BLaER1 (cell line): ENCODE results near the gene WDFY2.

ENCODE experiments used
- H3K27ac ChIP-seq: shearing (Covaris generic); formaldehyde crosslinking; 2 replicates; pipeline ENCODE4 v1.8.1; 2022
- H3K27me3 ChIP-seq: shearing (Covaris generic); formaldehyde crosslinking; 2 replicates; pipeline ENCODE4 v1.8.1; 2022
- H3K36me3 ChIP-seq: shearing (Covaris generic); formaldehyde crosslinking; 2 replicates; pipeline ENCODE4 v1.8.1; 2022
- H3K4me1 ChIP-seq: shearing (Covaris generic); formaldehyde crosslinking; 2 replicates; pipeline ENCODE4 v1.8.1; 2022
- H3K4me2 ChIP-seq: shearing (Covaris generic); formaldehyde crosslinking; 2 replicates; pipeline ENCODE4 v1.8.1; 2022
- H3K4me3 ChIP-seq: shearing (Covaris generic); formaldehyde crosslinking; 2 replicates; pipeline ENCODE4 v1.8.1; 2022
- H3K9ac ChIP-seq: shearing (Covaris generic); formaldehyde crosslinking; 2 replicates; pipeline ENCODE4 v1.8.1; 2022
- H3K9me3 ChIP-seq: shearing (Covaris generic); formaldehyde crosslinking; 2 replicates; pipeline ENCODE4 v1.8.1; 2022
- H4K20me1 ChIP-seq: shearing (Covaris generic); formaldehyde crosslinking; 2 replicates; pipeline ENCODE4 v1.8.1; 2022
- Cebpa-rat ChIP-seq: shearing (Covaris generic); IDR thresholded peaks from 2 replicates; pipeline ENCODE4 v1.8.1; 2022

Gene WDFY2

DNA sequence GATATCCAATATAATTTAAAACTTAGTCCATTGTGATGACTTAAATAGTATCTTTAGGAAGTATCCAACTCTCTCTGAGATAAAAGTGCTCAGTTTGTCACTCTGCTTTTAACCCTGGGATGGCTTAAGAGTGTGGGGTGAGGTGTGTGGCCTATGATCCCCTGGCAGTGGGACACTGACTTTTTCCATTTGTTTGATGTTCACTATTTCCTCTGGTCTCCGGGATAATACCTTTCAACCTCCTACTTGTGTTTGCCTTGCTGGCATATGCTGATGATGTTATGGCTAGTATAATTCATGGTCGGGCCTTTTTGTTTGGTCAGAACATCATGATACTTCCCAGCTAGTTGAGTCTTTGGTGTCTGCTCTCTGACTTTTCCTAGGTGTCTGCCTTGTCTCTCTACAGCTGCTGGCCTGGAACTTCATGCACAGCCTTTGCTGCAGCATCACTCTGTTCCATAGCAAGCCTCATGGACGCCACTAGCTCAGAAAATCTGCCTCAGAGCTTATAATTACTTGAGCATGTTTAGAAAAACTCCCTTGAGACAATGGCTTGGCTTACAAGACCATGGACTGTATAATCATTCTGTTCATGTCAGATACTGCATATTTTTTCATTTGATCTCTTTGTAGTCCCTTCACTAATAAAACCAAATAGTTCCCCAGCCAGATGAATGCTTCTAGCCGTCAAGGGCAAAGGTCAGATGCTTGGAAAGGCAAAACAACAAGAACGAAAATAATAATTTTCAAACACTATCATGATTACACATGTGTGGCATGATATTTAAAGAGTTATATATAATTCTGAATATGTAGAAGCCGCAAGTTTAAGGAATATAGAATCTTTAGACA lies 75.2 kb downstream of the WDFY2 start:
- Histone ChIP-seq H3K36me3 (0 out of 2 replicates have a peak, but pooled peaks cover 10% of the 10 kb centered on the region), H3K4me3 (no peak overlapping the region), H3K4me1 (peaks cover 12% of the 10 kb centered on the region), H3K9ac (no peak overlapping the region), H3K9me3 (peaks cover 20% of the 10 kb centered on the region), H3K27ac (no peak overlapping the region), H3K4me2 (no peak overlapping the region), H3K27me3 (no peaks in the 10 kb centered on the region), H4K20me1 (no peaks in the 10 kb centered on the region; the same call in 1 of the 2 replicates)
- no peak for TF ChIP-seq Cebpa-rat

DNA sequence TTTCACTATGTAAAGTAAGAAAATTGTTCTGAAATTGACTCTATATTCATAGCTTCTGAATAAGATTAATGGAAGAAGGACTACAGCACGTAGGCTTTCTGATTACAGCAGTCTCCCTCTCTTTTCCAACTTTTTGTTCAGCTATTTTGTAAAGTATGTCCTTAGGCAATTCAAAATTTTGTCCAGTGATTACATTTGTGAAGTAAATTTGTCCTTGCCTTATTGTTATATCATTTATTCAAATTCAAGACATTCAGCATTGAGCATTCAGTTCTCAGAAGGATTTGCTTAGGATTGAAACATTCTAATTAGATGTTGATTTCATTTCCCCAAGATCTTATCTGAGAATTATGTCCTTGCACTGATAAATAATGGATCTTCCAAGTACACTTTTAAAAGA lies 76.6 kb downstream of the WDFY2 start:
- no peak overlapping the region for H3K4me3 ChIP-seq
- peaks cover 14% of the 10 kb centered on the region for H3K4me1 ChIP-seq
- peaks cover 13% of the 10 kb centered on the region; the same call in 1 of the 2 replicates for H3K9me3 ChIP-seq
- H3K9ac ChIP-seq: no peak overlapping the region
- H3K27ac ChIP-seq: no peak overlapping the region
- TF ChIP-seq Cebpa-rat: no peak
- H3K4me2 ChIP-seq: no peak overlapping the region
- no peaks in the 10 kb centered on the region for H3K27me3 ChIP-seq
- 0 out of 2 replicates have a peak, but pooled peaks cover 10% of the 10 kb centered on the region for H3K36me3 ChIP-seq
- no peaks in the 10 kb centered on the region; the same call in 1 of the 2 replicates for H4K20me1 ChIP-seq

DNA sequence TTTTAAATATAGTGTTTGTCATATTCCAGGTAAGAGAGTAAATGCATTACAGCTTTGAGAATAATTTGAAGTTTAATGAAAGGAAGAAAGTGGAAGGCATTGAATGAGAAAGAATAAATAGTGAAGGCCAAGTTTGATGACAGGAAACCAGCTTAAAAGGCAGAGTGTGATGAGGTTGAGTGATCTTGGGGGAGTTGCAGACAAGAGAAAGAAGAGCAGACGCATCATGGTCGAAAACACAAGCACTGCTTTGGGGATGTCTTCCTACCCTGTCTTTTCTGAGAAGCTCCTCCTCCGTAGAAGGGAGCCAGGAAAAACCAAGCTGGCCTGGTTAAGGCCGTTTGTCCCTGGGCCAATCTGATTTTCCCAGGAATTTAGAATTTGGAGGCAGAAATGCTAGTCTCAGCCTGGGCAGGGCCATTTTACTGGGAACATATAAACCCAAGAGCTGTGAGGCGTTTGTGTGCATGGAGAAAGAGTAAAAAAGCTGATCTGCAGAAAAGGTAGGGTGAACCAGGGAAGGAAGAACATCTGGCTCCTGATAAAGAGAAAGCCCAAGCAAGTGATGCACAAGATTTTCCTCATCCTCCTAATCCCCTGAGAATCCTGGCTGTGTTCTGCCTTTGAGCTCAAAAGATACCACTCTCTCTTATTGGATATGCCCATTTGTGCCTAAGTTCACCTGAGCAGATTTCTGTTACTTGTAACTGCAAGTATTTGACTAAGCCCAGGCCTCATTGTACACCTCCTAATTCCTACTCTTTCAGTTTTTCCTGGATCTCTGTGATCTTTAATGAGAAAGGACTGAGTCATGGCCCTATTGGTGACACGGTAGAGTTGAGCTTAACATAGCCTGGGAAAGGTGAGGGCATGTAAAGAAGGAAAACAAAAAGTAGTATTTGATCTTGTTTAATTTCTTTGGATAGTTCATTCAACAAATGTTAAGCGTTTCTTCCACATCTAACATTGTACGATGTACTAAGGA lies 80.0 kb downstream of the WDFY2 start:
- Histone ChIP-seq H3K4me3 (no peak overlapping the region), H3K9ac (no peak overlapping the region), H3K9me3 (no peaks in the 10 kb centered on the region), H3K4me1 (peaks cover 14% of the 10 kb centered on the region), H3K27ac (no peak overlapping the region), H3K36me3 (0 out of 2 replicates have a peak, but pooled peaks cover 10% of the 10 kb centered on the region), H4K20me1 (no peaks in the 10 kb centered on the region; the same call in 1 of the 2 replicates), H3K4me2 (peak overlapping the region; percentile 59), H3K27me3 (no peaks in the 10 kb centered on the region)
- TF ChIP-seq Cebpa-rat: no peak

DNA sequence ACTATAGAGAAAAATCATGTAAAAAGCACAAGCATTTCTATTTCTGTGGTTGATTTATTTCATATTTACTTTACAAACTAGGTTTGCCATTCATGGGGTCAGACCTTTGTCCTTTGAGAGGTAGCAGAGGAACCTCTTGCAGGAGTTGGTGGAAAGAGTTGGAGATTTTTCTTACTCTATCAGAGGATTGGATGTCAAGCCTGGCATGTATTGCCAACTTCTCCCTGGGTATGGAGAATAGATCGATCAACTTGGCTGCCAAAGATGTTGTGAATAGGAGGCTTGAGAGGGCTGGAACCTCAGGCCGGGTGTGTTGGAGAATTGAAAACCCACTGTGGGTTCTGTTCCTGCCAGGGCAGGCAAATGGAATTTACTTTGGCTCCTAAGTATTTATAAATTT lies 81.2 kb downstream of the WDFY2 start:
- no peaks in the 10 kb centered on the region; the same call in 1 of the 2 replicates for H4K20me1 ChIP-seq
- no peak overlapping the region for H3K4me2 ChIP-seq
- no peak overlapping the region for H3K27ac ChIP-seq
- no peaks in the 10 kb centered on the region for H3K9me3 ChIP-seq
- H3K4me1 ChIP-seq: peaks cover 23% of the 10 kb centered on the region
- H3K9ac ChIP-seq: no peak overlapping the region
- no peak for TF ChIP-seq Cebpa-rat
- H3K36me3 ChIP-seq: 0 out of 2 replicates have a peak, but pooled peaks cover 10% of the 10 kb centered on the region
- no peaks in the 10 kb centered on the region for H3K27me3 ChIP-seq
- H3K4me3 ChIP-seq: no peak overlapping the region

DNA sequence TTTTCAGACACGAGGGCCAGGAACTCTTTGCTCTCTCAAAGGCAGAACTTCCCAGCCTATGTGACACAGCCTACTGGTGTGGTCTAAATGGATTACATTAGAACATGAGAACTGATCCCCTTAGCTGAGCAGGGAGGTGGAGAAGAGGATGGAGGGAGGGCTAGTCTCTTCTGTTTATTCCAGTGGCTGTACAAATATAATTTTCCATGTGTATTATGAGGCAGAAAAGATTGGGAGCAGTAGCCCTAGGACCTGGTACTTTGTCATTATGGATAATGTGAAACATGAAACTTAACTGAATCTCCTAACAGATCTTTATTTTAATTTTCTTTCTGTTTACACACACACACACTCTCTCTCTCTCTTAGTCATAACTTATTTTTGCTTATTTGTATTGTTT lies 82.1 kb downstream of the WDFY2 start:
- Histone ChIP-seq H3K4me2 (no peak overlapping the region), H3K4me3 (no peak overlapping the region), H3K4me1 (peaks cover 23% of the 10 kb centered on the region), H3K27me3 (no peaks in the 10 kb centered on the region), H3K9me3 (peaks cover 9% of the 10 kb centered on the region), H4K20me1 (no peaks in the 10 kb centered on the region; the same call in 1 of the 2 replicates), H3K36me3 (0 out of 2 replicates have a peak, but pooled peaks cover 10% of the 10 kb centered on the region), H3K27ac (no peak overlapping the region), H3K9ac (no peak overlapping the region)
- no peak for TF ChIP-seq Cebpa-rat

DNA sequence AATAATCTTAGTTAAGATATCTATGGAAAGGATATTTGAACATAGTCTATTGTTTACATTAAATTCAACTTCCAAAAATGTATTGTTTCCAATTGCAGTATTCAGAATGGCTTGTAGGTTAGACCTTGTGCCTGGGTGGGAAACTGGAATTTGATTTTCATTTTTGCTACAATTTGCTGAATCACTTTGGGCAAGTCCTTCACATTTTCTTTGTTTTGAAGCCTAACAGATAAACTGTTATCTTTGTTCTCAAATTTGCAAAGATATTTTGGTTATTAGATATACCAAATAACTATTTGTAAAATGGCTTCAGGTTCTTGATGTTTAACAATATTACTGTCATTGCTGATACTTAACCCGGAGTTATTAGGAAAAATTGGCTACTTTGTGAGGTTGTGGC lies 82.6 kb downstream of the WDFY2 start:
- no peaks in the 10 kb centered on the region for H3K27me3 ChIP-seq
- H3K9me3 ChIP-seq: peaks cover 13% of the 10 kb centered on the region
- H3K36me3 ChIP-seq: peaks cover 9% of the 10 kb centered on the region; the same call in 1 of the 2 replicates
- H3K4me2 ChIP-seq: no peak overlapping the region
- H3K9ac ChIP-seq: no peak overlapping the region
- H3K4me1 ChIP-seq: peaks cover 23% of the 10 kb centered on the region
- H4K20me1 ChIP-seq: no peaks in the 10 kb centered on the region; the same call in 1 of the 2 replicates
- no peak overlapping the region for H3K27ac ChIP-seq
- no peak overlapping the region for H3K4me3 ChIP-seq
- no peak for TF ChIP-seq Cebpa-rat

DNA sequence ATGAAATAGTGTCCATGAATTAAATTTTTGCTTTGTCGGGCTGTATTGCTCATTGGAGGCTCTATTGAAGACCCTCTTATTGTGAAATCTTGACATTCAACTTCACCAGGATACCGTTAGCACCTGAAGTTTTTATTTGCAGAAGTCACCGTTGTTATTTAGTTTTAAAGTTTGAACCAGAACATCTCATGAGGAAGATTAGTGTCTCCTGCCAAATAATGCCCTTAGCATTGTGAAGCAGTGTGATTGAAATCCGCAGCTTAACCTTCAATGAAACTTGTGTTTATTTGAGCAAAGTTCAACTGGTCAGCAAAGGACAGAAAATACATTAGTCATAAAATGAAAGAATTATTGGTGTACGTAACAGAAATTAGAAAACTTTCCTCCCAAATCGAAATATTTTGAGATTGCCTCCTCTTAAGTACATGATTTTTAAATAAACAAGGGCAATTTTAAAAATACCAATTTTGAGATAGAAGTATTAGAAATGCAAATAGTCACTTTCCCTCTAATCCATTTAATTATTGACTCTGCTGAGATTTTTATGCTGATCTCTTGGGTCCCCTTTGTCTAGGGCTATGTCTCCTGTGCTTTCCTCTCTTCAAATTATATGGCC lies 84.4 kb downstream of the WDFY2 start:
- Histone ChIP-seq H3K4me3 (no peak overlapping the region), H3K4me2 (no peak overlapping the region), H3K9ac (no peak overlapping the region), H3K9me3 (peaks cover 21% of the 10 kb centered on the region), H3K27ac (no peak overlapping the region), H3K27me3 (no peaks in the 10 kb centered on the region), H4K20me1 (no peaks in the 10 kb centered on the region; the same call in 1 of the 2 replicates), H3K36me3 (no peaks in the 10 kb centered on the region; the same call in 1 of the 2 replicates), H3K4me1 (peaks cover 31% of the 10 kb centered on the region)
- no peak for TF ChIP-seq Cebpa-rat

DNA sequence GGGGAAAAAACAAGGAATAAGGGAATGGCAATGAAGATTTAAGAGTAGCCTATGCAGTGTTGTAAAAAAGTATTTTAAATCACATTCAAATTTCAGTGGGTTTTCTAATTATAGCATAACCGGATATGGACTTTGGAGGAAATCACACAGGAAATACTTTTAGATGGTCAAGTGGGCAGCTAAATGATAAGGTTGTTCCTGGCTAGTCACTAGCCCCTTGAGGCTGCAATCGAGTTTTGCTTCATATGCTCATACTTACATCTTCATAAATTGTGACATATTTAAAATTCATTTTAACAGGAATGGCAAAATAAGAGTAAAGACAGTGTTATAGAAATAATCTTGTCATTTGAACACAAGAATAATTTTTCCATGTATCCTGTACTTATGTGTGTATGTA lies 88.9 kb downstream of the WDFY2 start:
- H3K9ac ChIP-seq: no peak overlapping the region
- no peak for TF ChIP-seq Cebpa-rat
- peak overlapping the region; percentile 53 for H3K4me2 ChIP-seq
- H3K27me3 ChIP-seq: no peaks in the 10 kb centered on the region
- H3K27ac ChIP-seq: no peak overlapping the region
- H3K36me3 ChIP-seq: peaks cover 5% of the 10 kb centered on the region
- peaks cover 21% of the 10 kb centered on the region for H3K9me3 ChIP-seq
- peaks cover 21% of the 10 kb centered on the region for H3K4me1 ChIP-seq
- H4K20me1 ChIP-seq: no peaks in the 10 kb centered on the region; the same call in 1 of the 2 replicates
- no peak overlapping the region for H3K4me3 ChIP-seq

DNA sequence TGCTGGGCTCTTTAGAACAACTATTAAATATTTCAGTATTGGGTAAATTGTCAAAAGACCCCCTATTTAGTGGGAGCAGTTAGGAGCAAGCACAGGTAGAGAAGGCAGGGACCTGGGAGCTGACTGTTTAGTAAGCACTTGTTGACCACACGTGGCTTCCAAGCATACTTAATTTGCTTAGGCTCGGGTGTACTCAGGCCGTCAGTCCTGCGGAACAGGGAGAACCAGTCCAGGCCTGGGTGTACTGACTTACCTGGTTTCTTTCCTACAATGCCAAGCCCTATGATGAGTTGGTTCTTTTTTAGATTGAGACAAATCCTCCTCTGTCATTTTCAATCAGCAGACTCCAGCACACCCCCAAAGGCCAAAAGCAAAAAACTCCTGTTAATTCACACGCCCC lies 90.0 kb downstream of the WDFY2 start:
- Histone ChIP-seq H3K27ac (no peak overlapping the region), H4K20me1 (no peaks in the 10 kb centered on the region; the same call in 1 of the 2 replicates), H3K27me3 (no peaks in the 10 kb centered on the region), H3K9me3 (peaks cover 21% of the 10 kb centered on the region), H3K9ac (no peak overlapping the region), H3K4me2 (no peak overlapping the region), H3K4me1 (peaks cover 21% of the 10 kb centered on the region), H3K4me3 (no peak overlapping the region), H3K36me3 (peaks cover 5% of the 10 kb centered on the region)
- TF ChIP-seq Cebpa-rat: no peak
